HL-60 (cell line): ENCODE measurements around the gene SPRYD7.

ENCODE experiments used
- DNase-seq, 2 experiments: peaks; one replicate each; pipeline ENCODE4 v3.0.0-alpha.2; 2010 to 2020; ENCODE audit warnings: low read depth in 1 of 2, low spot score in 1 of 2
- H3K27ac ChIP-seq: fragments of 250-450 bp; sonication (Bioruptor Pico); replicated peaks from 2 replicates; pipeline ENCODE4 v1.5.1; 2020; ENCODE audit warnings: mild to moderate bottlenecking, moderate library complexity
- H3K27me3 ChIP-seq: fragments of 250-450 bp; sonication (Bioruptor Pico); 2 replicates; pipeline ENCODE4 v1.5.1; 2021; ENCODE audit warnings: mild to moderate bottlenecking, moderate library complexity; ENCODE audit not compliant: insufficient read depth, poor library complexity, severe bottlenecking
- H3K4me3 ChIP-seq: replicated peaks from 2 replicates; pipeline ENCODE4 v1.5.1; 2011; ENCODE audit warnings: mild to moderate bottlenecking, control low read depth, low read length; ENCODE audit not compliant: insufficient read depth
- GABPA ChIP-seq: IDR thresholded peaks from 2 replicates; pipeline ENCODE4 v1.6.1; 2012; ENCODE audit warnings: low read depth
- POLR2AphosphoS5 ChIP-seq: IDR thresholded peaks from 2 replicates; pipeline ENCODE4 v1.6.1; 2012; ENCODE audit warnings: low read depth
- SPI1 ChIP-seq: IDR thresholded peaks from 2 replicates; pipeline ENCODE4 v1.6.1; 2012; ENCODE audit warnings: low read depth, mild to moderate bottlenecking, borderline replicate concordance
- long read RNA-seq: library from polyadenylated mRNA; unstranded; transcript quantifications from one replicate; pipeline ENCODE4 v2.0.0, GENCODE V29; 2020
- TF ChIP-seq, protein P1 (sequence below): IDR thresholded peaks from one replicate; pipeline ENCODE4 v1.5.1; 2011; ENCODE audit warnings: low read length, control low read depth, inconsistent platforms; ENCODE audit not compliant: insufficient read depth
- TF ChIP-seq, protein P2 (sequence below): IDR thresholded peaks from 2 replicates; pipeline ENCODE4 v1.6.1; 2012; ENCODE audit warnings: low read depth; ENCODE audit not compliant: insufficient replicate concordance

SPRYD7 gene, protein sequence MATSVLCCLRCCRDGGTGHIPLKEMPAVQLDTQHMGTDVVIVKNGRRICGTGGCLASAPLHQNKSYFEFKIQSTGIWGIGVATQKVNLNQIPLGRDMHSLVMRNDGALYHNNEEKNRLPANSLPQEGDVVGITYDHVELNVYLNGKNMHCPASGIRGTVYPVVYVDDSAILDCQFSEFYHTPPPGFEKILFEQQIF
- long read RNA-seq, transcript SPRYD7-201 (5 exons, 3,053 nt) = major isoform, 62 of 81 reads
- long read RNA-seq, partial matches to known transcripts = 5 of 81 reads
- long read RNA-seq, other reads (novel, unspliced or antisense) = 12 of 81 reads

DNA sequence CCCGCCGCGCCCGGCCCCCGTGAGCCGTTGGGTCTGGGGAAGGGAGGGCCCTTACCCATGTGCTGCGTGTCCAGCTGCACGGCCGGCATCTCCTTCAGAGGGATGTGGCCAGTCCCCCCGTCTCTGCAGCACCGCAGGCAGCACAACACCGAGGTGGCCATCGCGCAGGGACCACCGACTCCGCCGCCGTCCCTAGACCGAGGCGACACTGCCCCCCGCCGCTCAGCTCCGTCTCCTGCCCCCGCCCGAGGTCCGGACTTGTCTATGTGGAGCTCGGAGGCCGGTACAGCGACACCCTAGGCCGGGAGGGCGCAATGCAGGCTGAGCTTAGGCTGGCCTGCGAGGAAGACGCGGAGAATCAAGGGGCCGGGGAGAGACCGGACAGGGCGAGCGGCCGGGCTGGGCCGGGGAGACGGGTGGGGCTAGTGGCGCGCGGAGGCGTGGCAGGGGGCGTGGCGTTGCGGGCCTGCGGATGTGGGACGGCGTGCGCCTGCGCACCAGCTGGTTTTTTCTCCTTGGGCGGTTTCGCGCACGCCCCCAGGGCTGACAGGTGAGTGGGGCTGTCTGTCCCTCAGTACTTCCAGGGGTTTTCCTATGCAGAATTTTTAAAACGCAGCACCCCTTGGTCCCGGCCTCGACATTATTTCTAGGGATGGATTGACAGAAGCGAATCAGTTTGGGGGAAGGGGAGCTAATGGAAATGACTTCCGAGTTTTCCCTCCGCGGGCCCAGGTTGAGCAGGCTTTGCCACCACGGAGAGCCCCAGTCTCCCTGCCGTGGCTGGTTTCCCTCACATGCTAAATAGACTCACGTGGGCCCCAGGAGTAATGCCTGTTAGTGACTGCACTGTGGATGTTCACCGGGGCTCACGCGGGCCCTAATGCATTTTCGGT, at the start of gene SPRYD7:
Gene SPRYD7, minus strand, starts transcription at position 266 of the 893 bp plus-strand sequence. Its CDS starts 105 bp downstream, at position 161.
- peak; percentile 94 to 99 for DNase-seq
- TF ChIP-seq SPI1 (no peak; the same call in 1 of the 2 replicates), GABPA (no peak), POLR2AphosphoS5 (peak; percentile 76)
- TF ChIP-seq, protein P1, sequence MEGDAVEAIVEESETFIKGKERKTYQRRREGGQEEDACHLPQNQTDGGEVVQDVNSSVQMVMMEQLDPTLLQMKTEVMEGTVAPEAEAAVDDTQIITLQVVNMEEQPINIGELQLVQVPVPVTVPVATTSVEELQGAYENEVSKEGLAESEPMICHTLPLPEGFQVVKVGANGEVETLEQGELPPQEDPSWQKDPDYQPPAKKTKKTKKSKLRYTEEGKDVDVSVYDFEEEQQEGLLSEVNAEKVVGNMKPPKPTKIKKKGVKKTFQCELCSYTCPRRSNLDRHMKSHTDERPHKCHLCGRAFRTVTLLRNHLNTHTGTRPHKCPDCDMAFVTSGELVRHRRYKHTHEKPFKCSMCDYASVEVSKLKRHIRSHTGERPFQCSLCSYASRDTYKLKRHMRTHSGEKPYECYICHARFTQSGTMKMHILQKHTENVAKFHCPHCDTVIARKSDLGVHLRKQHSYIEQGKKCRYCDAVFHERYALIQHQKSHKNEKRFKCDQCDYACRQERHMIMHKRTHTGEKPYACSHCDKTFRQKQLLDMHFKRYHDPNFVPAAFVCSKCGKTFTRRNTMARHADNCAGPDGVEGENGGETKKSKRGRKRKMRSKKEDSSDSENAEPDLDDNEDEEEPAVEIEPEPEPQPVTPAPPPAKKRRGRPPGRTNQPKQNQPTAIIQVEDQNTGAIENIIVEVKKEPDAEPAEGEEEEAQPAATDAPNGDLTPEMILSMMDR = peak; percentile 61
- TF ChIP-seq, protein P2, sequence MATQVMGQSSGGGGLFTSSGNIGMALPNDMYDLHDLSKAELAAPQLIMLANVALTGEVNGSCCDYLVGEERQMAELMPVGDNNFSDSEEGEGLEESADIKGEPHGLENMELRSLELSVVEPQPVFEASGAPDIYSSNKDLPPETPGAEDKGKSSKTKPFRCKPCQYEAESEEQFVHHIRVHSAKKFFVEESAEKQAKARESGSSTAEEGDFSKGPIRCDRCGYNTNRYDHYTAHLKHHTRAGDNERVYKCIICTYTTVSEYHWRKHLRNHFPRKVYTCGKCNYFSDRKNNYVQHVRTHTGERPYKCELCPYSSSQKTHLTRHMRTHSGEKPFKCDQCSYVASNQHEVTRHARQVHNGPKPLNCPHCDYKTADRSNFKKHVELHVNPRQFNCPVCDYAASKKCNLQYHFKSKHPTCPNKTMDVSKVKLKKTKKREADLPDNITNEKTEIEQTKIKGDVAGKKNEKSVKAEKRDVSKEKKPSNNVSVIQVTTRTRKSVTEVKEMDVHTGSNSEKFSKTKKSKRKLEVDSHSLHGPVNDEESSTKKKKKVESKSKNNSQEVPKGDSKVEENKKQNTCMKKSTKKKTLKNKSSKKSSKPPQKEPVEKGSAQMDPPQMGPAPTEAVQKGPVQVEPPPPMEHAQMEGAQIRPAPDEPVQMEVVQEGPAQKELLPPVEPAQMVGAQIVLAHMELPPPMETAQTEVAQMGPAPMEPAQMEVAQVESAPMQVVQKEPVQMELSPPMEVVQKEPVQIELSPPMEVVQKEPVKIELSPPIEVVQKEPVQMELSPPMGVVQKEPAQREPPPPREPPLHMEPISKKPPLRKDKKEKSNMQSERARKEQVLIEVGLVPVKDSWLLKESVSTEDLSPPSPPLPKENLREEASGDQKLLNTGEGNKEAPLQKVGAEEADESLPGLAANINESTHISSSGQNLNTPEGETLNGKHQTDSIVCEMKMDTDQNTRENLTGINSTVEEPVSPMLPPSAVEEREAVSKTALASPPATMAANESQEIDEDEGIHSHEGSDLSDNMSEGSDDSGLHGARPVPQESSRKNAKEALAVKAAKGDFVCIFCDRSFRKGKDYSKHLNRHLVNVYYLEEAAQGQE = no peak
- H3K27ac ChIP-seq = peak within 1 kb of the TSS; percentile 71
- H3K4me3 ChIP-seq = peak within 1 kb of the TSS; percentile 96
- no peaks in the 10 kb centered on the region for H3K27me3 ChIP-seq

DNA sequence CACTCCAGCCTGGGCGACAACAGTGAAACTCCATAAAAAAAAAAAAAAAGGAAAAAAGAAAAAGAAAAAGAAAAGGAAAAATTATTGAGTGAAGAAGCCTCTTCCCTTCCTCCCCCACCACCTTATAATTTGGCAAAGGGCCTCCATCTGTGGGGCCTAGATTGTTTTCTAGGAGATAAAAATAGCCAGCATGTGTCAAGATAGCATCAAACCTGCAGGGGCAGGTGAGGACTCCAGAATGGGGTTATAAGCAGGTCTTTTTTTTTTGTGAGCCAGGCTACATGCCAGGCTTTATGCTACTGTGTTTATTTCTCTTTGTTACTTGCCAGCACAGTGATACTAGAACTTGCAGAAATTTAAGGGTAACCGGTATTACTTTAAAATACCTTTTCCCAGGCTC, 49.0 kb upstream of the SPRYD7 start:
- TF ChIP-seq GABPA (no peak), SPI1 (no peak), POLR2AphosphoS5 (no peak)
- TF ChIP-seq, protein P1 = no peak
- TF ChIP-seq, protein P2 = no peak
- DNase-seq = no peak
- H3K27me3 ChIP-seq = no peaks in the 10 kb centered on the region
- no peak overlapping the region for H3K4me3 ChIP-seq
- H3K27ac ChIP-seq = no peak overlapping the region

DNA sequence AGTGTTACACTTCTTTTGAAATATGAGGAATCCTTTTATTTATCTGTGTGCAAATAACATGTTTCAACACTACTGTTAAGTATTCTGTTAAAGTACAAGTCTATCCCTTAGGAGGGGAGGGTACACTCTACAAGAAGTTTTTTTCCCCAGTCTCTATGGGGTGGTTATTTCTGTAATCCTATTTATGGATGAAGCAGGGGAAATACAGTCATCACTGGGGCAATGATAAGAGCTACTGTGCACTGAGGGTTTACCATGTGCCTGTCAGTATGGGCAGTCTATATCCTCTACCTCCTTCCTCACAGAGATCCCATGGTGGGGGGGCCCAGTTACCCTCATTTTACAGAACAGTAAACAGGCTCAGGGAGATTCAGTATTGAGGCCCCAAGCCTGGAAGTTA, 44.1 kb upstream of the SPRYD7 start:
- no peaks in the 10 kb centered on the region for H3K27me3 ChIP-seq
- no peak overlapping the region for H3K27ac ChIP-seq
- no peak overlapping the region for H3K4me3 ChIP-seq
- TF ChIP-seq, protein P2 = no peak
- TF ChIP-seq GABPA = no peak
- TF ChIP-seq POLR2AphosphoS5 = no peak
- TF ChIP-seq, protein P1 = no peak
- no peak for TF ChIP-seq SPI1
- DNase-seq = no peak
